ENCODE measurements around the gene SIRT4.

The SIRT4 gene

GRCh38 chr12:120278137-120279069, 23.7 kb upstream of the SIRT4 start:
- no peak for DNase-seq (ENCODE audit: low spot score)

GRCh38 chr12:120283318-120283717, 18.8 kb upstream of the SIRT4 start:
- no peak for DNase-seq (ENCODE audit: low spot score)

GRCh38 chr12:120284381-120284780, 17.7 kb upstream of the SIRT4 start:
- DNase-seq (ENCODE audit: low spot score): no peak

- DNase-seq (ENCODE audit: low spot score): no peak
Measured at GRCh38 chr12:120286768-120287490, 15.2 kb upstream of the SIRT4 start.

GRCh38 chr12:120287491-120287890, 14.6 kb upstream of the SIRT4 start:
- DNase-seq (ENCODE audit: low spot score): no peak

- DNase-seq (ENCODE audit: low spot score): no peak
Measured at GRCh38 chr12:120290609-120291305, 11.4 kb upstream of the SIRT4 start.

- DNase-seq (ENCODE audit: low spot score): no peak
Measured at GRCh38 chr12:120292411-120292660, 9.8 kb upstream of the SIRT4 start.

- peak; percentile 77 for DNase-seq (ENCODE audit: low spot score)
Measured at GRCh38 chr12:120292661-120293531, 9.2 kb upstream of the SIRT4 start, which contains the start of gene RNU4-1. TSS of gene RNU4-1 (minus strand) at chr12:120293237.

GRCh38 chr12:120314220-120314619, 12.1 kb downstream of the SIRT4 start:
- no peak for DNase-seq (ENCODE audit: low spot score)

- no peak for DNase-seq (ENCODE audit: low spot score)
Measured at GRCh38 chr12:120316798-120317223, 14.7 kb downstream of the SIRT4 start.

- peak; percentile 99 for DNase-seq (ENCODE audit: low spot score)
Measured at GRCh38 chr12:120317224-120318105, 15.3 kb downstream of the SIRT4 start.

GRCh38 chr12:120321382-120322202, 19.5 kb downstream of the SIRT4 start:
- no peak for DNase-seq (ENCODE audit: low spot score)

- DNase-seq (ENCODE audit: low spot score): no peak
Measured at GRCh38 chr12:120323772-120324171, 21.7 kb downstream of the SIRT4 start.

GRCh38 chr12:120324841-120325417, 22.8 kb downstream of the SIRT4 start:
- DNase-seq (ENCODE audit: low spot score): no peak

- no peak for DNase-seq (ENCODE audit: low spot score)
Measured at GRCh38 chr12:120327593-120327992, 25.5 kb downstream of the SIRT4 start, which contains the start of gene PLA2G1B. TSS of gene PLA2G1B (minus strand) at chr12:120327779. CDS start at chr12:120327753, 26 bp downstream.

- no peak for DNase-seq (ENCODE audit: low spot score)
Measured at GRCh38 chr12:120328228-120328627, 26.1 kb downstream of the SIRT4 start.

GRCh38 chr12:120331390-120331789, 29.3 kb downstream of the SIRT4 start:
- DNase-seq (ENCODE audit: low spot score): no peak

GRCh38 chr12:120332041-120332440, 29.9 kb downstream of the SIRT4 start:
- DNase-seq (ENCODE audit: low spot score): no peak

- DNase-seq (ENCODE audit: low spot score): no peak
Measured at GRCh38 chr12:120332523-120332922, 30.4 kb downstream of the SIRT4 start.

All from CD4-positive, alpha-beta T cell treated with Interleukin-6 at 100 ng/mL for 8 hours (primary cell).